A549 (cell line): ENCODE data around the gene CIBAR2. TPM values are rescaled to one million over a fixed set of nuclear protein-coding genes. Genes with fewer than 3 reads are reported as not detected.

Experiments used
- ATAC-seq, 2 experiments: fragments of 200-7000 bp in 1 of 2; fragments of >200 bp in 1 of 2; cut with Nextera tagmentation in 1 of 2; cut with Tn5 transposase in 1 of 2; 3 replicates each; pipeline versions ENCODE4 v1.8.0 to v1.9.1; 2018 to 2020; ENCODE audit warnings: mild to moderate bottlenecking in 1 of 2, moderate library complexity in 1 of 2
- CTCF ChIA-PET: fragments of 300-600 bp; sonication (Branson Sonifier 250); formaldehyde crosslinking; extraction: SDS; loops from one replicate; lab custom pipeline; 2021; ENCODE audit warnings: antibody characterized with exemption, inconsistent platforms; lab: Yijun Ruan, JAX
- POLR2A ChIA-PET: fragments of 350-600 bp; formaldehyde crosslinking; extraction: SDS; loops from one replicate; lab custom pipeline; 2021; ENCODE audit warnings: antibody characterized with exemption, inconsistent platforms; lab: Yijun Ruan, JAX
- DNase-seq, 2 experiments: peaks; one replicate each; pipeline versions ENCODE4 v3.0.0 to v3.0.0-alpha.2; 2011 to 2016; ENCODE audit warnings: low read depth in 1 of 2, low spot score in 1 of 2
- FAIRE-seq: peaks from 2 replicates; lab custom pipeline; 2011; peaks lifted over from hg19 to GRCh38; lab: Jason Lieb, UNC
- H3K27ac ChIP-seq, 2 experiments: fragments of >200 bp; sonication (Bioruptor Twin); formaldehyde crosslinking; 3 replicates each; pipeline ENCODE4 v1.5.1; 2016 to 2017
- H3K4me1 ChIP-seq: fragments of >200 bp; sonication (Bioruptor Twin); formaldehyde crosslinking; 3 replicates; pipeline ENCODE4 v1.6.1; 2016
- H3K4me2 ChIP-seq: fragments of >200 bp; sonication (Bioruptor Twin); formaldehyde crosslinking; 3 replicates; pipeline ENCODE4 v1.6.1; 2016
- H3K4me3 ChIP-seq: fragments of >200 bp; sonication (Bioruptor Twin); formaldehyde crosslinking; 3 replicates; pipeline ENCODE4 v1.5.1; 2016
- H3K9me3 ChIP-seq: fragments of >200 bp; sonication (Bioruptor Twin); formaldehyde crosslinking; 3 replicates; pipeline ENCODE4 v1.6.1; 2016
- CBX2 ChIP-seq: fragments of 200-600 bp; sonication (generic); IDR thresholded peaks from 2 replicates; pipeline ENCODE4 v1.6.1; 2016; ENCODE audit warnings: low read depth, mild to moderate bottlenecking, borderline replicate concordance
- CHD4 ChIP-seq: fragments of 200-600 bp; sonication (generic); IDR thresholded peaks from 2 replicates; pipeline ENCODE4 v1.6.1; 2016; ENCODE audit warnings: antibody characterized with exemption, mild to moderate bottlenecking, borderline replicate concordance
- EHF ChIP-seq: fragments of 250-450 bp; sonication (Bioruptor Pico); IDR thresholded peaks from 2 replicates; pipeline ENCODE4 v1.5.0; 2020; ENCODE audit warnings: mild to moderate bottlenecking
- EHMT2 ChIP-seq: fragments of 200-600 bp; sonication (generic); IDR thresholded peaks from 2 replicates; pipeline ENCODE4 v1.6.1; 2016; ENCODE audit warnings: antibody characterized with exemption, low read depth, mild to moderate bottlenecking, moderate library complexity
- FOXS1 ChIP-seq: fragments of 250-450 bp; sonication (Bioruptor Pico); IDR thresholded peaks from 2 replicates; pipeline ENCODE4 v1.5.0; 2020; ENCODE audit warnings: mild to moderate bottlenecking, moderate library complexity
- GATA3 ChIP-seq: IDR thresholded peaks from 2 replicates; pipeline ENCODE4 v1.6.1; 2012; ENCODE audit warnings: borderline replicate concordance
- HEYL ChIP-seq: fragments of 250-450 bp; sonication (Bioruptor Pico); IDR thresholded peaks from 2 replicates; pipeline ENCODE4 v1.8.0; 2021; ENCODE audit warnings: mild to moderate bottlenecking, moderate library complexity
- MAX ChIP-seq: IDR thresholded peaks from 2 replicates; pipeline ENCODE4 v1.6.1; 2012
- MYC ChIP-seq: IDR thresholded peaks from 2 replicates; pipeline ENCODE4 v1.6.1; 2012; ENCODE audit warnings: mild to moderate bottlenecking, inconsistent platforms, low read length, improper control_type of control experiment, borderline replicate concordance
- NPAS2 ChIP-seq: fragments of 250-450 bp; sonication (Bioruptor Pico); IDR thresholded peaks from 2 replicates; pipeline ENCODE4 v1.8.0; 2022; ENCODE audit warnings: mild to moderate bottlenecking, moderate library complexity, borderline replicate concordance
- PBX3 ChIP-seq: IDR thresholded peaks from 2 replicates; pipeline ENCODE4 v1.6.1; 2012
- PHF8 ChIP-seq: fragments of 200-600 bp; sonication (generic); IDR thresholded peaks from 2 replicates; pipeline ENCODE4 v1.6.1; 2016; ENCODE audit warnings: low read depth, mild to moderate bottlenecking, antibody characterized with exemption, moderate library complexity, borderline replicate concordance
- SMC3 ChIP-seq: fragments of >200 bp; sonication (Bioruptor Twin); formaldehyde crosslinking; IDR thresholded peaks from 3 replicates; pipeline ENCODE4 v1.6.1; 2018; ENCODE audit warnings: inconsistent platforms
- TP53 ChIP-seq: fragments of 250-450 bp; sonication (Bioruptor Pico); IDR thresholded peaks from 2 replicates; pipeline ENCODE4 v1.5.0; 2021; ENCODE audit warnings: mild to moderate bottlenecking, moderate library complexity
- ZFP36 ChIP-seq: fragments of 450-650 bp; IDR thresholded peaks from 2 replicates; pipeline ENCODE4 v1.6.1; 2014; ENCODE audit warnings: borderline replicate concordance; ENCODE audit not compliant: partially characterized antibody
- ZNF302 ChIP-seq: fragments of 250-450 bp; sonication (Bioruptor Pico); IDR thresholded peaks from 2 replicates; pipeline ENCODE4 v1.9.0; 2021; ENCODE audit warnings: inconsistent platforms, mild to moderate bottlenecking, moderate library complexity
- WGBS: methylation state at CpG from one replicate; pipeline ENCODE4 v1.1.6; 2017; ENCODE audit errors: missing lambda C conversion rate; 5-methylcytosine and 5-hydroxymethylcytosine counted together
- polyA plus RNA-seq, 4 experiments: library from polyadenylated mRNA; depleted of rRNA in 3 of 4; stranded (reverse); fragments of >200 nt; fragmentation: RNase III in 1 of 4; extraction: RNeasy Plus Mini Kit Qiagen cat#74134 plus additional on column Dnase treatment in 1 of 4; gene quantifications; 2 replicates in 3 of 4; 3 replicates in 1 of 4; pipeline ENCODE4 v1.2.3, GENCODE V29; 2011 to 2017
- TF ChIP-seq, protein P1 (sequence below): fragments of 450-650 bp; IDR thresholded peaks from 2 replicates; pipeline ENCODE4 v1.6.1; 2014; ENCODE audit warnings: antibody characterized with exemption
- TF ChIP-seq, protein P2 (sequence below): fragments of >200 bp; sonication (Bioruptor Twin); formaldehyde crosslinking; IDR thresholded peaks from 3 replicates; pipeline ENCODE4 v1.6.1; 2016

The CIBAR2 gene
- polyA plus RNA-seq, 2 of the 4 experiments (the other 2 are of a cell fraction): not detected

DNA sequence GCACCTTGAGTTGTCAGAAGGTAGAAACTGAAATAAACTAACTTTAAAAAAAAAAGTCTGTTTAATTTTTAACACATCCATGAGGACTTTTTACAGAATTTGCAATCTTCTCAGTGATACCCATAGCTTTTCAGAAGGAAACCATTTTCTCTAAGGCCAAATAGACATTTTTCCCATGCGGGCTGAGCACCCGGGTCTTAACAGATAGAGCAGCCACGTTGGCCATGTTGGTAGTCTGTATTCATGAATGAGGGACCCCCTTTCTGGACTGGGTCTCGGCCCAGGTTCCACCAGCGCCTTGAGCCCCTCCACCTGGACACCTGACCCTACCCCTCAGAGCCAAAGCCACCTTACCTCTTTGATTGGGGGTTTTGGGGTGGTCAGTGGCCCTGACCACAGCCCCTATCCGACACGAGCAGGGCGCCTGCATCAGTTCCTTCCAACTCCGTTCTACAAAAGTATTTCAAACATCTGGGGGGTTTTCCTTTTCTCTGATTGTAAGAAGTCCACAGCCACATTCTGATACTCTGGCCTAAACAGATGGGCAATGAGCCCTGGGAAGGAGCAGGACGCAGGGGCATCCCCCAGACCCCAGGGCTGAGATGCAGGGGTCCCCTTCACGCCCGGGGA, 18.0 kb downstream of the CIBAR2 start:
- H3K4me2 ChIP-seq: no peak overlapping the region
- no peak for DNase-seq
- CTCF ChIA-PET: interaction anchor here (3.1 to 4.8 kb wide), 2 partner anchors 8 to 20 kb away, joined by 11 to 26 read pairs; no protein-coding TSS in a partner anchor
- 71% methylated on average over 12 of the region's 12 CpGs for WGBS
- no peak for TF ChIP-seq FOXS1 (CRISPR knock-in tag)
- TF ChIP-seq SMC3: no peak
- TF ChIP-seq, protein P1, sequence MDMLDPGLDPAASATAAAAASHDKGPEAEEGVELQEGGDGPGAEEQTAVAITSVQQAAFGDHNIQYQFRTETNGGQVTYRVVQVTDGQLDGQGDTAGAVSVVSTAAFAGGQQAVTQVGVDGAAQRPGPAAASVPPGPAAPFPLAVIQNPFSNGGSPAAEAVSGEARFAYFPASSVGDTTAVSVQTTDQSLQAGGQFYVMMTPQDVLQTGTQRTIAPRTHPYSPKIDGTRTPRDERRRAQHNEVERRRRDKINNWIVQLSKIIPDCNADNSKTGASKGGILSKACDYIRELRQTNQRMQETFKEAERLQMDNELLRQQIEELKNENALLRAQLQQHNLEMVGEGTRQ: no peak
- no peak for TF ChIP-seq ZNF302
- TF ChIP-seq TP53 (CRISPR knock-in tag): no peak
- TF ChIP-seq, protein P2, sequence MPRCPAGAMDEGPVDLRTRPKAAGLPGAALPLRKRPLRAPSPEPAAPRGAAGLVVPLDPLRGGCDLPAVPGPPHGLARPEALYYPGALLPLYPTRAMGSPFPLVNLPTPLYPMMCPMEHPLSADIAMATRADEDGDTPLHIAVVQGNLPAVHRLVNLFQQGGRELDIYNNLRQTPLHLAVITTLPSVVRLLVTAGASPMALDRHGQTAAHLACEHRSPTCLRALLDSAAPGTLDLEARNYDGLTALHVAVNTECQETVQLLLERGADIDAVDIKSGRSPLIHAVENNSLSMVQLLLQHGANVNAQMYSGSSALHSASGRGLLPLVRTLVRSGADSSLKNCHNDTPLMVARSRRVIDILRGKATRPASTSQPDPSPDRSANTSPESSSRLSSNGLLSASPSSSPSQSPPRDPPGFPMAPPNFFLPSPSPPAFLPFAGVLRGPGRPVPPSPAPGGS: no peak
- no peak for TF ChIP-seq NPAS2 (CRISPR knock-in tag)
- no peak for TF ChIP-seq MAX
- TF ChIP-seq EHF (CRISPR knock-in tag): no peak
- no peak for TF ChIP-seq GATA3
- TF ChIP-seq PHF8: no peak
- no peak for TF ChIP-seq CHD4
- POLR2A ChIA-PET: no interaction called here
- no peaks in the 10 kb centered on the region for H3K9me3 ChIP-seq
- no peaks in the 10 kb centered on the region for H3K4me1 ChIP-seq
- ATAC-seq: no peak
- FAIRE-seq: no peak
- no peak overlapping the region for H3K4me3 ChIP-seq
- no peak overlapping the region for H3K27ac ChIP-seq

- ChIA-PET CTCF (interaction anchor here (1.6 kb wide), 1 partner anchor 13 kb away, joined by 3 read pairs; no protein-coding TSS in a partner anchor), POLR2A (no interaction called here)
- H3K4me3 ChIP-seq: no peak overlapping the region
- H3K4me1 ChIP-seq: no peaks in the 10 kb centered on the region
- H3K27ac ChIP-seq: no peak overlapping the region
- peak in 1 of 2 experiments; percentile 37; a peak in 1 of 6 replicates for ATAC-seq
- H3K9me3 ChIP-seq: no peaks in the 10 kb centered on the region
- DNase-seq: no peak
- H3K4me2 ChIP-seq: no peak overlapping the region
- WGBS: 60% methylated on average over 13 of the region's 13 CpGs
- TF ChIP-seq CBX2 (no peak), EHMT2 (no peak), PHF8 (no peak)
- no peak for FAIRE-seq
These were observed 18.6 kb downstream of the CIBAR2 start for GRCh38 chr16:85093705-85094104.

DNA sequence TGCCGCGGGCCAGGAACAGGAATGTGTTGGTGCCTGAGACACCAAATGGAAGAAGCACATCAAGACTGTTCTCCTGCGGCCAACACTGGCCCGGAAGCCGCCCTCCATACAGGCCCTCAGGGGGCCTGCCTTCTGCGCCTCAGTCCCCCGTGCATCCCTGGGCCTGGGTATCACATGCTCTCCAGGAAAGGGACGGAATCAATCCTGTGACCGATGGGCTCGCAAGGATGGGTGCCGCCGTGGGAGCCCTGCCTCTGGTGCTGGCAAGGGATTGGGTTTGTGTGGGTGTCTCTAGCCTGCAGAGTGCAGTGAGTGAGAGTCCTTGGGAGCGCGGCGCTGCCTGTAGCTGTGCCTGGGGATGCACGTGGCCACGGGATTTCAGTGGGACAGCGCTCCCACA, 19.4 kb downstream of the CIBAR2 start:
- no peak overlapping the region for H3K4me2 ChIP-seq
- TF ChIP-seq PBX3 (no peak), TP53 (CRISPR knock-in tag) (no peak), ZFP36 (no peak), HEYL (CRISPR knock-in tag) (no peak), EHMT2 (no peak), MYC (no peak), CHD4 (no peak)
- DNase-seq (no peak), FAIRE-seq (no peak), ATAC-seq (no peak)
- no peak overlapping the region for H3K27ac ChIP-seq
- no peaks in the 10 kb centered on the region for H3K4me1 ChIP-seq
- no peaks in the 10 kb centered on the region for H3K9me3 ChIP-seq
- ChIA-PET POLR2A (no interaction called here), CTCF (interaction anchor here (0.6 to 3.3 kb wide), 3 partner anchors 14 to 107 kb away, joined by 3 to 15 read pairs (median 4); no protein-coding TSS in a partner anchor)
- WGBS: 85% methylated on average over 9 of the region's 18 CpGs
- H3K4me3 ChIP-seq: no peak overlapping the region
